Activated T-cell treated with anti-CD3 and anti-CD28 coated beads, Interleukin-2, amount 50 U/mL, for 24 hours (primary cell): ENCODE data around the gene MACROD2.

Source experiments
- DNase-seq: peaks from one replicate; pipeline ENCODE4 v3.0.0-alpha.2; 2020
- H3K27ac Mint-ChIP-seq: 2 replicates; pipeline ENCODE4 v1.8.0; 2020; ENCODE audit warnings: mild to moderate bottlenecking, mixed read lengths
- H3K27me3 Mint-ChIP-seq: 2 replicates; pipeline ENCODE4 v1.8.0; 2020; ENCODE audit warnings: mixed read lengths
- H3K36me3 Mint-ChIP-seq: 2 replicates; pipeline ENCODE4 v1.8.0; 2020; ENCODE audit warnings: low read depth, mixed read lengths
- H3K4me1 Mint-ChIP-seq: 2 replicates; pipeline ENCODE4 v1.8.0; 2020; ENCODE audit warnings: low read depth, mixed read lengths
- H3K4me3 Mint-ChIP-seq: 2 replicates; pipeline ENCODE4 v1.8.0; 2020; ENCODE audit warnings: mild to moderate bottlenecking, moderate library complexity, mixed read lengths
- H3K9me3 Mint-ChIP-seq: 2 replicates; pipeline ENCODE4 v1.8.0; 2020; ENCODE audit warnings: mixed read lengths

Gene MACROD2

GRCh38 chr20:14510341-14510740 lies 515.0 kb downstream of the MACROD2 start:
- H3K27me3 Mint-ChIP-seq = no peaks in the 10 kb centered on the region
- no peak overlapping the region for H3K27ac Mint-ChIP-seq
- peaks cover 8% of the 10 kb centered on the region for H3K9me3 Mint-ChIP-seq
- no peaks in the 10 kb centered on the region for H3K4me1 Mint-ChIP-seq
- no peak for DNase-seq
- no peak overlapping the region for H3K4me3 Mint-ChIP-seq
- H3K36me3 Mint-ChIP-seq = no peaks in the 10 kb centered on the region

- Mint-ChIP-seq H3K27me3 (no peaks in the 10 kb centered on the region), H3K4me3 (no peak overlapping the region), H3K9me3 (peaks cover 7% of the 10 kb centered on the region), H3K27ac (no peak overlapping the region), H3K4me1 (no peaks in the 10 kb centered on the region), H3K36me3 (no peaks in the 10 kb centered on the region)
- DNase-seq = no peak
These were observed 517.5 kb downstream of the MACROD2 start for GRCh38 chr20:14512839-14513238.

- Mint-ChIP-seq H3K4me3 (no peak overlapping the region), H3K36me3 (no peaks in the 10 kb centered on the region), H3K27ac (no peak overlapping the region), H3K9me3 (peaks cover 21% of the 10 kb centered on the region), H3K4me1 (no peaks in the 10 kb centered on the region), H3K27me3 (no peaks in the 10 kb centered on the region)
- DNase-seq = no peak
These were observed 523.3 kb downstream of the MACROD2 start for GRCh38 chr20:14518648-14519047.

GRCh38 chr20:14521016-14521415 lies 525.7 kb downstream of the MACROD2 start:
- H3K4me3 Mint-ChIP-seq = no peak overlapping the region
- H3K27ac Mint-ChIP-seq = no peak overlapping the region
- H3K27me3 Mint-ChIP-seq = no peaks in the 10 kb centered on the region
- DNase-seq = no peak
- H3K9me3 Mint-ChIP-seq = peaks cover 21% of the 10 kb centered on the region
- H3K36me3 Mint-ChIP-seq = no peaks in the 10 kb centered on the region
- H3K4me1 Mint-ChIP-seq = no peaks in the 10 kb centered on the region

- H3K9me3 Mint-ChIP-seq = peaks cover 21% of the 10 kb centered on the region
- H3K4me3 Mint-ChIP-seq = no peak overlapping the region
- H3K27me3 Mint-ChIP-seq = no peaks in the 10 kb centered on the region
- H3K4me1 Mint-ChIP-seq = no peaks in the 10 kb centered on the region
- no peak overlapping the region for H3K27ac Mint-ChIP-seq
- DNase-seq = no peak
- no peaks in the 10 kb centered on the region for H3K36me3 Mint-ChIP-seq
These were observed 526.1 kb downstream of the MACROD2 start for GRCh38 chr20:14521436-14521835.

- DNase-seq = no peak
- H3K36me3 Mint-ChIP-seq = no peaks in the 10 kb centered on the region
- peaks cover 22% of the 10 kb centered on the region for H3K9me3 Mint-ChIP-seq
- H3K4me3 Mint-ChIP-seq = no peak overlapping the region
- no peak overlapping the region for H3K27ac Mint-ChIP-seq
- H3K27me3 Mint-ChIP-seq = no peaks in the 10 kb centered on the region
- no peaks in the 10 kb centered on the region for H3K4me1 Mint-ChIP-seq
These were observed 527.3 kb downstream of the MACROD2 start for GRCh38 chr20:14522595-14522994.

GRCh38 chr20:14523090-14523489 lies 527.8 kb downstream of the MACROD2 start:
- Mint-ChIP-seq H3K4me1 (no peaks in the 10 kb centered on the region), H3K36me3 (no peaks in the 10 kb centered on the region), H3K9me3 (peaks cover 22% of the 10 kb centered on the region), H3K4me3 (no peak overlapping the region), H3K27me3 (no peaks in the 10 kb centered on the region), H3K27ac (no peak overlapping the region)
- DNase-seq = no peak

- no peak overlapping the region for H3K27ac Mint-ChIP-seq
- H3K9me3 Mint-ChIP-seq = peaks cover 19% of the 10 kb centered on the region
- no peaks in the 10 kb centered on the region for H3K4me1 Mint-ChIP-seq
- no peaks in the 10 kb centered on the region for H3K27me3 Mint-ChIP-seq
- no peak overlapping the region for H3K4me3 Mint-ChIP-seq
- DNase-seq = no peak
- no peaks in the 10 kb centered on the region for H3K36me3 Mint-ChIP-seq
These were observed 530.1 kb downstream of the MACROD2 start for GRCh38 chr20:14525426-14525825.

GRCh38 chr20:14526891-14527290 lies 531.6 kb downstream of the MACROD2 start:
- no peak for DNase-seq

GRCh38 chr20:14531786-14532185 lies 536.5 kb downstream of the MACROD2 start:
- H3K4me3 Mint-ChIP-seq = no peak overlapping the region
- no peaks in the 10 kb centered on the region for H3K36me3 Mint-ChIP-seq
- DNase-seq = no peak
- H3K27ac Mint-ChIP-seq = no peak overlapping the region
- H3K4me1 Mint-ChIP-seq = no peaks in the 10 kb centered on the region
- H3K27me3 Mint-ChIP-seq = no peaks in the 10 kb centered on the region
- peaks cover 7% of the 10 kb centered on the region for H3K9me3 Mint-ChIP-seq

More at GRCh38 chr20:14526891-14527290, 531.6 kb downstream of the MACROD2 start:
- peaks cover 17% of the 10 kb centered on the region for H3K9me3 Mint-ChIP-seq
- H3K27ac Mint-ChIP-seq = no peak overlapping the region
- H3K4me3 Mint-ChIP-seq = no peak overlapping the region
- no peaks in the 10 kb centered on the region for H3K27me3 Mint-ChIP-seq
- no peaks in the 10 kb centered on the region for H3K36me3 Mint-ChIP-seq
- no peaks in the 10 kb centered on the region for H3K4me1 Mint-ChIP-seq

GRCh38 chr20:14536738-14537137 lies 541.4 kb downstream of the MACROD2 start:
- H3K4me3 Mint-ChIP-seq = no peak overlapping the region
- no peak overlapping the region for H3K27ac Mint-ChIP-seq

GRCh38 chr20:14538433-14538832 lies 543.1 kb downstream of the MACROD2 start:
- H3K4me3 Mint-ChIP-seq = no peak overlapping the region
- no peaks in the 10 kb centered on the region for H3K27me3 Mint-ChIP-seq
- no peak for DNase-seq
- H3K36me3 Mint-ChIP-seq = no peaks in the 10 kb centered on the region
- peaks cover 3% of the 10 kb centered on the region for H3K9me3 Mint-ChIP-seq
- H3K27ac Mint-ChIP-seq = no peak overlapping the region
- H3K4me1 Mint-ChIP-seq = no peaks in the 10 kb centered on the region

More at GRCh38 chr20:14536738-14537137, 541.4 kb downstream of the MACROD2 start:
- Mint-ChIP-seq H3K4me1 (no peaks in the 10 kb centered on the region), H3K36me3 (no peaks in the 10 kb centered on the region), H3K9me3 (peaks cover 3% of the 10 kb centered on the region), H3K27me3 (no peaks in the 10 kb centered on the region)
- DNase-seq = no peak

GRCh38 chr20:14543040-14543439 lies 547.7 kb downstream of the MACROD2 start:
- Mint-ChIP-seq H3K27ac (no peak overlapping the region), H3K9me3 (peaks cover 6% of the 10 kb centered on the region), H3K4me3 (no peak overlapping the region), H3K36me3 (no peaks in the 10 kb centered on the region), H3K27me3 (no peaks in the 10 kb centered on the region), H3K4me1 (no peaks in the 10 kb centered on the region)
- no peak for DNase-seq

- H3K27ac Mint-ChIP-seq = no peak overlapping the region
- H3K9me3 Mint-ChIP-seq = peaks cover 13% of the 10 kb centered on the region
- H3K4me1 Mint-ChIP-seq = no peaks in the 10 kb centered on the region
These were observed 549.4 kb downstream of the MACROD2 start for GRCh38 chr20:14544688-14545087.

GRCh38 chr20:14550655-14551054 lies 555.3 kb downstream of the MACROD2 start:
- no peak for DNase-seq
- peaks cover 15% of the 10 kb centered on the region for H3K9me3 Mint-ChIP-seq
- no peaks in the 10 kb centered on the region for H3K4me1 Mint-ChIP-seq
- no peaks in the 10 kb centered on the region for H3K36me3 Mint-ChIP-seq
- no peak overlapping the region for H3K4me3 Mint-ChIP-seq
- no peak overlapping the region for H3K27ac Mint-ChIP-seq
- no peaks in the 10 kb centered on the region for H3K27me3 Mint-ChIP-seq

More at GRCh38 chr20:14544688-14545087, 549.4 kb downstream of the MACROD2 start:
- no peak overlapping the region for H3K4me3 Mint-ChIP-seq
- no peak for DNase-seq
- no peaks in the 10 kb centered on the region for H3K36me3 Mint-ChIP-seq
- H3K27me3 Mint-ChIP-seq = no peaks in the 10 kb centered on the region
